Measurements from ENCODE around the gene RASEF.

Gene RASEF

GRCh38 chr9:82991671-82992070 lies 71.3 kb downstream of the RASEF start:
- TF ChIP-seq USF1 (IDR thresholded peaks at IDR 0.05), result no peak
- no peak for TF ChIP-seq TEAD4 (IDR thresholded peaks at IDR 0.05)
- no peak for TF ChIP-seq TCF12 (IDR thresholded peaks at IDR 0.05; ENCODE audit: low read depth)
- TF ChIP-seq YY1 (IDR thresholded peaks at IDR 0.05; ENCODE audit: low read depth), result no peak
- no peak for TF ChIP-seq RAD21 (IDR thresholded peaks at IDR 0.05; ENCODE audit: low read depth)
- no peak for TF ChIP-seq EP300 (IDR thresholded peaks at IDR 0.05; ENCODE audit: borderline replicate concordance)
- no peak for TF ChIP-seq ZBTB7A (IDR thresholded peaks at IDR 0.05; ENCODE audit: low read depth)
- no peak for TF ChIP-seq MAX (IDR thresholded peaks at IDR 0.05)
- no peak for TF ChIP-seq CEBPB (IDR thresholded peaks at IDR 0.05)
- TF ChIP-seq FOXM1 (IDR thresholded peaks at IDR 0.05; ENCODE audit: borderline replicate concordance, low read depth), result no peak
- no peak for TF ChIP-seq NFIC (IDR thresholded peaks at IDR 0.05)

- TF ChIP-seq EGR1 (IDR thresholded peaks at IDR 0.05) (no peak), RAD21 (IDR thresholded peaks at IDR 0.05; ENCODE audit: low read depth) (no peak), TCF12 (IDR thresholded peaks at IDR 0.05; ENCODE audit: low read depth) (no peak), FOXM1 (IDR thresholded peaks at IDR 0.05; ENCODE audit: borderline replicate concordance, low read depth) (no peak), TAF1 (IDR thresholded peaks at IDR 0.05; ENCODE audit: low read depth) (no peak), CREB1 (IDR thresholded peaks at IDR 0.05; ENCODE audit: low read depth) (no peak), YY1 (IDR thresholded peaks at IDR 0.05; ENCODE audit: low read depth) (no peak), ZBTB7A (IDR thresholded peaks at IDR 0.05; ENCODE audit: low read depth) (no peak), REST (IDR thresholded peaks at IDR 0.05; ENCODE audit: low read depth) (no peak), USF1 (IDR thresholded peaks at IDR 0.05) (no peak), CEBPB (IDR thresholded peaks at IDR 0.05) (no peak), MAX (IDR thresholded peaks at IDR 0.05) (no peak), TEAD4 (IDR thresholded peaks at IDR 0.05) (no peak), EP300 (IDR thresholded peaks at IDR 0.05; ENCODE audit: borderline replicate concordance) (no peak), NFIC (IDR thresholded peaks at IDR 0.05) (no peak)
Measured at GRCh38 chr9:82989929-82990328, 73.0 kb downstream of the RASEF start.

- TF ChIP-seq YY1 (IDR thresholded peaks at IDR 0.05; ENCODE audit: low read depth) (no peak), ZBTB7A (IDR thresholded peaks at IDR 0.05; ENCODE audit: low read depth) (no peak), MAX (IDR thresholded peaks at IDR 0.05) (no peak), REST (IDR thresholded peaks at IDR 0.05; ENCODE audit: low read depth) (no peak), TEAD4 (IDR thresholded peaks at IDR 0.05) (no peak), TAF1 (IDR thresholded peaks at IDR 0.05; ENCODE audit: low read depth) (no peak), CREB1 (IDR thresholded peaks at IDR 0.05; ENCODE audit: low read depth) (no peak), EGR1 (IDR thresholded peaks at IDR 0.05) (no peak), CEBPB (IDR thresholded peaks at IDR 0.05) (no peak), USF1 (IDR thresholded peaks at IDR 0.05) (no peak), FOXM1 (IDR thresholded peaks at IDR 0.05; ENCODE audit: borderline replicate concordance, low read depth) (no peak), NFIC (IDR thresholded peaks at IDR 0.05) (no peak), EP300 (IDR thresholded peaks at IDR 0.05; ENCODE audit: borderline replicate concordance) (no peak), TCF12 (IDR thresholded peaks at IDR 0.05; ENCODE audit: low read depth) (no peak), RAD21 (IDR thresholded peaks at IDR 0.05; ENCODE audit: low read depth) (no peak)
Measured at GRCh38 chr9:82988488-82988887, 74.5 kb downstream of the RASEF start.

GRCh38 chr9:82987370-82988189 lies 75.4 kb downstream of the RASEF start:
- TF ChIP-seq USF1 (IDR thresholded peaks at IDR 0.05) (no peak), TCF12 (IDR thresholded peaks at IDR 0.05; ENCODE audit: low read depth) (no peak), NFIC (IDR thresholded peaks at IDR 0.05) (no peak), RAD21 (IDR thresholded peaks at IDR 0.05; ENCODE audit: low read depth) (no peak), MAX (IDR thresholded peaks at IDR 0.05) (no peak), EGR1 (IDR thresholded peaks at IDR 0.05) (no peak), YY1 (IDR thresholded peaks at IDR 0.05; ENCODE audit: low read depth) (no peak), REST (IDR thresholded peaks at IDR 0.05; ENCODE audit: low read depth) (no peak), CEBPB (IDR thresholded peaks at IDR 0.05) (no peak), TAF1 (IDR thresholded peaks at IDR 0.05; ENCODE audit: low read depth) (no peak), EP300 (IDR thresholded peaks at IDR 0.05; ENCODE audit: borderline replicate concordance) (no peak), TEAD4 (IDR thresholded peaks at IDR 0.05) (no peak), CREB1 (IDR thresholded peaks at IDR 0.05; ENCODE audit: low read depth) (no peak), FOXM1 (IDR thresholded peaks at IDR 0.05; ENCODE audit: borderline replicate concordance, low read depth) (no peak), ZBTB7A (IDR thresholded peaks at IDR 0.05; ENCODE audit: low read depth) (no peak)
